ENCODE data around the gene CDK14.

DNA sequence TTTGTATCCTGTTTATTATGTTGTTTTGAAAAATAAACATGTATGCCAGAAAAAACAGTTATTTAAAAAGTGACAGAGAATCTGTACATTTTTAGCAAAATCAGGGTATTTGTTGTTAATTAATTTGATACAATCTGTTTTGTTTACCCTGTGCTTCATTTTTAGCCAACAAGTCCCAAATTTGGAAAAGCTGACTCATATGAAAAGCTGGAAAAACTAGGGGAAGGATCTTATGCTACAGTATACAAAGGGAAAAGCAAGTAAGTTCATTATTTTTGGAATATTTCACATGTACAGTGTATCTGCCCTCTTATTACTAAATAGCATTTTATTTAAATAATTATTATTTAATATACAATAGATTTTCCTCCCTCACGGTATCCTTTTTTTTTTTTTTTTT lies 151.4 kb downstream of the CDK14 start:
- TF ChIP-seq, protein P1, sequence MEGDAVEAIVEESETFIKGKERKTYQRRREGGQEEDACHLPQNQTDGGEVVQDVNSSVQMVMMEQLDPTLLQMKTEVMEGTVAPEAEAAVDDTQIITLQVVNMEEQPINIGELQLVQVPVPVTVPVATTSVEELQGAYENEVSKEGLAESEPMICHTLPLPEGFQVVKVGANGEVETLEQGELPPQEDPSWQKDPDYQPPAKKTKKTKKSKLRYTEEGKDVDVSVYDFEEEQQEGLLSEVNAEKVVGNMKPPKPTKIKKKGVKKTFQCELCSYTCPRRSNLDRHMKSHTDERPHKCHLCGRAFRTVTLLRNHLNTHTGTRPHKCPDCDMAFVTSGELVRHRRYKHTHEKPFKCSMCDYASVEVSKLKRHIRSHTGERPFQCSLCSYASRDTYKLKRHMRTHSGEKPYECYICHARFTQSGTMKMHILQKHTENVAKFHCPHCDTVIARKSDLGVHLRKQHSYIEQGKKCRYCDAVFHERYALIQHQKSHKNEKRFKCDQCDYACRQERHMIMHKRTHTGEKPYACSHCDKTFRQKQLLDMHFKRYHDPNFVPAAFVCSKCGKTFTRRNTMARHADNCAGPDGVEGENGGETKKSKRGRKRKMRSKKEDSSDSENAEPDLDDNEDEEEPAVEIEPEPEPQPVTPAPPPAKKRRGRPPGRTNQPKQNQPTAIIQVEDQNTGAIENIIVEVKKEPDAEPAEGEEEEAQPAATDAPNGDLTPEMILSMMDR (IDR thresholded peaks at IDR 0.05; ENCODE audit: poor library complexity, severe bottlenecking), result no peak
- TF ChIP-seq RAD21 (conservative IDR thresholded peaks at IDR 0.05) (no peak), EZH2 (IDR thresholded peaks at IDR 0.05; ENCODE audit: borderline replicate concordance, insufficient read depth, low read length, poor library complexity, severe bottlenecking) (no peak)
